ENCODE results near the gene BIN2. TPM values are rescaled to one million over a fixed set of nuclear protein-coding genes. Genes with fewer than 3 reads are reported as not detected.
A peak's percentile ranks its signal among the peaks of the same experiment; 100 is the strongest.
"Not testable (repeated sequence)": the region's sequence is repeated elsewhere in the genome, so short reads cannot be mapped to it uniquely, and the experiment has no call there.

Gene BIN2
- total RNA-seq, 1 experiment from 2014 or later = not detected

- BruUV-seq (replicated peaks) = no TSS peak
- H3K27ac Mint-ChIP-seq (ENCODE audit: low read depth, unreplicated experiment) = no peak overlapping the region
- no peak overlapping the region for H3K4me3 Mint-ChIP-seq (ENCODE audit: unreplicated experiment)
- H3K36me3 Mint-ChIP-seq (ENCODE audit: insufficient read depth, unreplicated experiment) = no peaks in the 10 kb centered on the region
- ChIA-PET POLR2A (interaction anchor here (0.7 kb wide), 1 partner anchor 104 kb away, joined by 3 read pairs; no protein-coding TSS in a partner anchor), CTCF (interaction anchor here (1.1 kb wide), 1 partner anchor 55 kb away, joined by 4 read pairs; no protein-coding TSS in a partner anchor)
- no peaks in the 10 kb centered on the region for H3K9me3 Mint-ChIP-seq (ENCODE audit: unreplicated experiment)
- intact Hi-C loops (cut with micrococcal nuclease) = no loop called here
- no peak for DNase-seq (ENCODE audit: unreplicated experiment)
- H3K4me1 Mint-ChIP-seq (ENCODE audit: insufficient read depth, unreplicated experiment) = no peaks in the 10 kb centered on the region
- no peak for TF ChIP-seq CTCF (IDR thresholded peaks at IDR 0.05; ENCODE audit: unreplicated experiment)
- H3K27me3 Mint-ChIP-seq (ENCODE audit: insufficient read depth, unreplicated experiment) = no peaks in the 10 kb centered on the region
Observed at GRCh38 chr12:51285843-51286242, 38.1 kb downstream of the BIN2 start.

- POLR2A ChIA-PET = interaction anchor here (0.6 to 2.2 kb wide), 5 partner anchors 7 to 90 kb away, joined by 3 to 11 read pairs (median 4); partner anchors contain the start of genes DAZAP2 and SMAGP
- CTCF ChIA-PET = interaction anchor here (0.6 to 1.7 kb wide), 6 partner anchors 11 to 881 kb away, joined by 3 to 9 read pairs (median 4); partner anchors contain the start of gene SMAGP
Observed at GRCh38 chr12:51281202-51281924, 42.6 kb downstream of the BIN2 start.

GRCh38 chr12:51275088-51275487 is 48.9 kb downstream of the BIN2 start:
- no peak for TF ChIP-seq CTCF (IDR thresholded peaks at IDR 0.05; ENCODE audit: unreplicated experiment)
- Mint-ChIP-seq H3K27ac (ENCODE audit: low read depth, unreplicated experiment) (no peak overlapping the region), H3K27me3 (ENCODE audit: insufficient read depth, unreplicated experiment) (no peaks in the 10 kb centered on the region), H3K4me1 (ENCODE audit: insufficient read depth, unreplicated experiment) (peaks cover 9% of the 10 kb centered on the region), H3K4me3 (ENCODE audit: unreplicated experiment) (no peak overlapping the region), H3K9me3 (ENCODE audit: unreplicated experiment) (no peaks in the 10 kb centered on the region), H3K36me3 (ENCODE audit: insufficient read depth, unreplicated experiment) (no peaks in the 10 kb centered on the region)
- intact Hi-C loops (cut with micrococcal nuclease) = no loop called here
- ChIA-PET POLR2A (no interaction called here), CTCF (interaction anchor here (2.0 kb wide), 1 partner anchor 66 kb away, joined by 18 read pairs; no protein-coding TSS in a partner anchor)
- no TSS peak for BruUV-seq (replicated peaks)
- DNase-seq (ENCODE audit: unreplicated experiment) = no peak

More at GRCh38 chr12:51281202-51281924, 42.6 kb downstream of the BIN2 start:
- intact Hi-C loops (cut with micrococcal nuclease) = loop anchor here (5.0 kb wide), 1 partner anchor 46 kb away; no protein-coding TSS in a partner anchor
- TSS peak; percentile 28 for BruUV-seq (replicated peaks)
- no peaks in the 10 kb centered on the region for H3K9me3 Mint-ChIP-seq (ENCODE audit: unreplicated experiment)
- no peaks in the 10 kb centered on the region for H3K4me1 Mint-ChIP-seq (ENCODE audit: insufficient read depth, unreplicated experiment)
- H3K36me3 Mint-ChIP-seq (ENCODE audit: insufficient read depth, unreplicated experiment) = no peaks in the 10 kb centered on the region
- H3K27ac Mint-ChIP-seq (ENCODE audit: low read depth, unreplicated experiment) = no peak overlapping the region
- peak; percentile 35 for DNase-seq (ENCODE audit: unreplicated experiment)
- no peaks in the 10 kb centered on the region for H3K27me3 Mint-ChIP-seq (ENCODE audit: insufficient read depth, unreplicated experiment)
- TF ChIP-seq CTCF (IDR thresholded peaks at IDR 0.05; ENCODE audit: unreplicated experiment) = no peak
- no peak overlapping the region for H3K4me3 Mint-ChIP-seq (ENCODE audit: unreplicated experiment)

GRCh38 chr12:51272810-51273209 is 51.2 kb downstream of the BIN2 start:
- CTCF ChIA-PET; H3K27ac Mint-ChIP-seq (ENCODE audit: low read depth, unreplicated experiment): not testable (repeated sequence)
- intact Hi-C loops (cut with micrococcal nuclease) = loop anchor here (5.0 kb wide), 1 partner anchor 34 kb away; no protein-coding TSS in a partner anchor

More at GRCh38 chr12:51272810-51273209, 51.2 kb downstream of the BIN2 start:
- not testable (repeated sequence) for H3K4me3 Mint-ChIP-seq (ENCODE audit: unreplicated experiment); H3K36me3 Mint-ChIP-seq (ENCODE audit: insufficient read depth, unreplicated experiment); H3K9me3 Mint-ChIP-seq (ENCODE audit: unreplicated experiment); DNase-seq (ENCODE audit: unreplicated experiment); H3K27me3 Mint-ChIP-seq (ENCODE audit: insufficient read depth, unreplicated experiment); BruUV-seq (replicated peaks); H3K4me1 Mint-ChIP-seq (ENCODE audit: insufficient read depth, unreplicated experiment)
- POLR2A ChIA-PET = interaction anchor here (0.7 to 0.8 kb wide), 2 partner anchors 69 to 820 kb away, joined by 3 to 5 read pairs; no protein-coding TSS in a partner anchor
